HG03280 (cell line): ENCODE data around the gene ALPI.
"Not testable (repeated sequence)": the region's sequence is repeated elsewhere in the genome, so short reads cannot be mapped to it uniquely, and the experiment has no call there.

Experiments
- ATAC-seq: cut with Tn5 transposase; IDR thresholded peaks from one replicate; pipeline ENCODE4 v1.9.1; 2021; ENCODE audit warnings: mild to moderate bottlenecking, moderate library complexity; ENCODE audit not compliant: unreplicated experiment

ALPI gene

GRCh38 chr2:232455426-232456255 lies at the start of gene ALPI:
TSS of gene ALPI (plus strand) at chr2:232456153. CDS start at chr2:232456200, 47 bp downstream.
- ATAC-seq: no peak

- no peak for ATAC-seq
Observed at GRCh38 chr2:232406556-232407310, 49.2 kb upstream of the ALPI start, which contains the start of gene ALPG. TSS of gene ALPG (plus strand) at chr2:232406844. CDS start at chr2:232406895, 51 bp downstream.

GRCh38 chr2:232407428-232408150 lies 48.4 kb upstream of the ALPI start:
- not testable (repeated sequence) for ATAC-seq

- ATAC-seq: not testable (repeated sequence)
Observed at GRCh38 chr2:232408269-232408668, 47.7 kb upstream of the ALPI start.

GRCh38 chr2:232409617-232410016 lies 46.3 kb upstream of the ALPI start:
- ATAC-seq: not testable (repeated sequence)

GRCh38 chr2:232410238-232410900 lies 45.6 kb upstream of the ALPI start:
- no peak for ATAC-seq

GRCh38 chr2:232411901-232412629 lies 43.9 kb upstream of the ALPI start:
- ATAC-seq: no peak

GRCh38 chr2:232412986-232413385 lies 43.0 kb upstream of the ALPI start:
- ATAC-seq: no peak

- no peak for ATAC-seq
Observed at GRCh38 chr2:232415138-232415690, 40.7 kb upstream of the ALPI start.

GRCh38 chr2:232415736-232416520 lies 40.0 kb upstream of the ALPI start:
- no peak for ATAC-seq

- ATAC-seq: no peak
Observed at GRCh38 chr2:232416521-232417470, 39.2 kb upstream of the ALPI start.

GRCh38 chr2:232417489-232417888 lies 38.5 kb upstream of the ALPI start:
- no peak for ATAC-seq

GRCh38 chr2:232418056-232418455 lies 37.9 kb upstream of the ALPI start:
- ATAC-seq: no peak

- no peak for ATAC-seq
Observed at GRCh38 chr2:232418466-232419244, 37.3 kb upstream of the ALPI start.

- no peak for ATAC-seq
Observed at GRCh38 chr2:232419245-232420072, 36.5 kb upstream of the ALPI start.

GRCh38 chr2:232420073-232420454 lies 35.9 kb upstream of the ALPI start:
- ATAC-seq: no peak
